HG02884 (cell line): ENCODE measurements around the gene MYO1F.
"Not testable (repeated sequence)": the region's sequence is repeated elsewhere in the genome, so short reads cannot be mapped to it uniquely, and the experiment has no call there.

ENCODE experiments used
- ATAC-seq: cut with Tn5 transposase; IDR thresholded peaks from one replicate; pipeline ENCODE4 v1.9.1; 2021; ENCODE audit warnings: mild to moderate bottlenecking, moderate library complexity; ENCODE audit not compliant: unreplicated experiment

MYO1F gene

GRCh38 chr19:8600816-8601215 lies 23.6 kb upstream of the MYO1F start:
- no peak for ATAC-seq

- no peak for ATAC-seq
These were observed 22.8 kb upstream of the MYO1F start for GRCh38 chr19:8600064-8600463.

GRCh38 chr19:8596168-8596567 lies 18.9 kb upstream of the MYO1F start:
- ATAC-seq, result no peak

- ATAC-seq, result no peak
These were observed 18.4 kb upstream of the MYO1F start for GRCh38 chr19:8595651-8596050.

- ATAC-seq, result no peak
These were observed 16.7 kb upstream of the MYO1F start for GRCh38 chr19:8593931-8594330.

- ATAC-seq, result no peak
These were observed 15.2 kb upstream of the MYO1F start for GRCh38 chr19:8592231-8593009.

GRCh38 chr19:8589177-8589714 lies 12.0 kb upstream of the MYO1F start:
- ATAC-seq, result no peak

- ATAC-seq, result no peak
These were observed 8.9 kb upstream of the MYO1F start for GRCh38 chr19:8585894-8586750.

- no peak for ATAC-seq
These were observed 8.0 kb upstream of the MYO1F start for GRCh38 chr19:8584965-8585893.

- no peak for ATAC-seq
These were observed 3.6 kb upstream of the MYO1F start for GRCh38 chr19:8580710-8581281.

- ATAC-seq, result no peak
These were observed 1.5 kb upstream of the MYO1F start for GRCh38 chr19:8578642-8579265.

GRCh38 chr19:8577741-8578140 lies 499 bp upstream of the MYO1F start:
- ATAC-seq, result no peak

GRCh38 chr19:8576273-8576993 lies 809 bp downstream of the MYO1F start:
- ATAC-seq, result no peak

- no peak for ATAC-seq
These were observed 1.7 kb downstream of the MYO1F start for GRCh38 chr19:8575467-8575997.

GRCh38 chr19:8574619-8574922 lies 2.7 kb downstream of the MYO1F start:
- ATAC-seq, result not testable (repeated sequence)

GRCh38 chr19:8573316-8573715 lies 3.9 kb downstream of the MYO1F start:
- ATAC-seq, result no peak

GRCh38 chr19:8571006-8571411 lies 6.2 kb downstream of the MYO1F start:
- no peak for ATAC-seq

GRCh38 chr19:8569066-8569771 lies 8.0 kb downstream of the MYO1F start:
- no peak for ATAC-seq
